ENCODE measurements around the gene UGCG.

DNA sequence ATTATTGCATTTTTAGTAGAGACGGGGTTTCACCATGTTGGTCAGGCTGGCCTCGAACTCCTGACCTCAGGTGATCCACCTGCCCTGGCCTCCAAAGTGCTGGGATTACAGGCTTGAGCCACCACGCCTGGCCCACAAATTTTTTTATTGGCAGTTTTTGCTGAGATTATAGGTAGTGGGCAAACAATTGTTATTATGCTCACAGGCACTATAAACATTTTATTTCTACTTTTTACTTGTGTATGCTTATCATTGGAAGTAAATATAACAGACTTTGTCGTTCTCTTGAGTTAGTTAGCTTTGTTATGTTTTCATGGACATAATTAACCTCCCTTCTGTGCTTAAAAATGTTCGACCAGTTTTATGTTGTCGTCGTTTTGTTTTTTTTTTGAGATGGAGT lies 23.9 kb downstream of the UGCG start:
- TF ChIP-seq, protein P1, sequence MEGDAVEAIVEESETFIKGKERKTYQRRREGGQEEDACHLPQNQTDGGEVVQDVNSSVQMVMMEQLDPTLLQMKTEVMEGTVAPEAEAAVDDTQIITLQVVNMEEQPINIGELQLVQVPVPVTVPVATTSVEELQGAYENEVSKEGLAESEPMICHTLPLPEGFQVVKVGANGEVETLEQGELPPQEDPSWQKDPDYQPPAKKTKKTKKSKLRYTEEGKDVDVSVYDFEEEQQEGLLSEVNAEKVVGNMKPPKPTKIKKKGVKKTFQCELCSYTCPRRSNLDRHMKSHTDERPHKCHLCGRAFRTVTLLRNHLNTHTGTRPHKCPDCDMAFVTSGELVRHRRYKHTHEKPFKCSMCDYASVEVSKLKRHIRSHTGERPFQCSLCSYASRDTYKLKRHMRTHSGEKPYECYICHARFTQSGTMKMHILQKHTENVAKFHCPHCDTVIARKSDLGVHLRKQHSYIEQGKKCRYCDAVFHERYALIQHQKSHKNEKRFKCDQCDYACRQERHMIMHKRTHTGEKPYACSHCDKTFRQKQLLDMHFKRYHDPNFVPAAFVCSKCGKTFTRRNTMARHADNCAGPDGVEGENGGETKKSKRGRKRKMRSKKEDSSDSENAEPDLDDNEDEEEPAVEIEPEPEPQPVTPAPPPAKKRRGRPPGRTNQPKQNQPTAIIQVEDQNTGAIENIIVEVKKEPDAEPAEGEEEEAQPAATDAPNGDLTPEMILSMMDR (IDR thresholded peaks at IDR 0.05): no peak
- TF ChIP-seq POLR2A (IDR thresholded peaks at IDR 0.05): no peak

All from testis (tissue), 2 donors.